Lower lobe of right lung (tissue), 2 donors: ENCODE data around the gene KCNQ5. TPM values are rescaled to one million over a fixed set of nuclear protein-coding genes. Genes with fewer than 3 reads are reported as not detected.

Experiments
- ATAC-seq, 2 donors: fragments of 200-7000 bp; cut with Tn5 transposase; one replicate each; pipeline ENCODE4 v1.9.1; 2020 to 2022; ENCODE audit warnings: mild to moderate bottlenecking in 2 of 2, moderate library complexity in 2 of 2
- DNase-seq: peaks from one replicate; pipeline ENCODE4 v3.0.0-alpha.2; 2020
- H3K27ac ChIP-seq: fragments of 200-600 bp; one replicate; pipeline ENCODE4 v1.8.0; 2022
- H3K27me3 ChIP-seq: fragments of 200-600 bp; one replicate; pipeline ENCODE4 v1.8.0; 2022; ENCODE audit warnings: low read depth
- H3K36me3 ChIP-seq: fragments of 200-600 bp; one replicate; pipeline ENCODE4 v1.8.0; 2022; ENCODE audit warnings: mild to moderate bottlenecking
- H3K4me1 ChIP-seq: fragments of 200-600 bp; one replicate; pipeline ENCODE4 v1.8.0; 2022
- H3K4me3 ChIP-seq: fragments of 200-600 bp; one replicate; pipeline ENCODE4 v1.8.0; 2022; ENCODE audit warnings: mild to moderate bottlenecking
- H3K9me3 ChIP-seq: fragments of 200-600 bp; one replicate; pipeline ENCODE4 v1.8.0; 2022
- intact Hi-C: fragments of 100-400 bp; cut with DNase I; formaldehyde crosslinking; loops from one replicate; pipeline ENCODE4 v1.11.0; 2022
- total RNA-seq: library from RNA; stranded (reverse); fragmentation: NEBNext Ultra II Directional; extraction: Animal tissue kit (Norgen Biotek cat#: 25700); gene quantifications from one replicate; pipeline ENCODE4 v1.2.1, GENCODE V29; 2021
- TF ChIP-seq, protein P1 (sequence below): fragments of 200-600 bp; IDR thresholded peaks from one replicate; pipeline ENCODE4 v1.8.0; 2022; ENCODE audit warnings: antibody characterized with exemption, mild to moderate bottlenecking
- donor health status: DM: no; HTN: yes; CAD: no; lungs with severe emphysema.

Gene KCNQ5
- total RNA-seq, 1 donor from 2014 or later, result 0.35 TPM

DNA sequence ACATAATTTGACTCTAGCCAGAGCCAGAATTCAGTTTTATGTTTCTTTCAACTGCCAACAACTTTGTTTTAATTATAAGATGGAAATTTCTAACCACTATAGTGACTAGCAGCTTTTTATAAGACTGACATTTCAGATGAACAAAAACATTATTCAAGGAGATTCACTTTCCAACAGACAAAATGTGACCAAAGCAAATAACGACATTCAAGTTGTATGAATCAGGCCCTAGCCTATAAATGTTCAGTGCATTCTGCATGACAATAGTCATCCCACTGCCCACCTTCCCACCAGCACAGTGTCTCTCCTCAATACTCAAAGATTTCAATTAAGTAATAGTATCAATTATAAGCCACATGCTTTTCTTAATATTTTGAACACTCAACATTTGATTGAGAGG, 402.7 kb downstream of the KCNQ5 start:
- intact Hi-C loops, result no loop called here
- TF ChIP-seq, protein P1, sequence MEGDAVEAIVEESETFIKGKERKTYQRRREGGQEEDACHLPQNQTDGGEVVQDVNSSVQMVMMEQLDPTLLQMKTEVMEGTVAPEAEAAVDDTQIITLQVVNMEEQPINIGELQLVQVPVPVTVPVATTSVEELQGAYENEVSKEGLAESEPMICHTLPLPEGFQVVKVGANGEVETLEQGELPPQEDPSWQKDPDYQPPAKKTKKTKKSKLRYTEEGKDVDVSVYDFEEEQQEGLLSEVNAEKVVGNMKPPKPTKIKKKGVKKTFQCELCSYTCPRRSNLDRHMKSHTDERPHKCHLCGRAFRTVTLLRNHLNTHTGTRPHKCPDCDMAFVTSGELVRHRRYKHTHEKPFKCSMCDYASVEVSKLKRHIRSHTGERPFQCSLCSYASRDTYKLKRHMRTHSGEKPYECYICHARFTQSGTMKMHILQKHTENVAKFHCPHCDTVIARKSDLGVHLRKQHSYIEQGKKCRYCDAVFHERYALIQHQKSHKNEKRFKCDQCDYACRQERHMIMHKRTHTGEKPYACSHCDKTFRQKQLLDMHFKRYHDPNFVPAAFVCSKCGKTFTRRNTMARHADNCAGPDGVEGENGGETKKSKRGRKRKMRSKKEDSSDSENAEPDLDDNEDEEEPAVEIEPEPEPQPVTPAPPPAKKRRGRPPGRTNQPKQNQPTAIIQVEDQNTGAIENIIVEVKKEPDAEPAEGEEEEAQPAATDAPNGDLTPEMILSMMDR, result no peak
- DNase-seq (no peak), ATAC-seq (no peak)
- H3K27me3 ChIP-seq, result no peaks in the 10 kb centered on the region
- no peak overlapping the region for H3K27ac ChIP-seq
- H3K9me3 ChIP-seq, result no peaks in the 10 kb centered on the region
- H3K4me3 ChIP-seq, result no peak overlapping the region
- H3K4me1 ChIP-seq, result no peaks in the 10 kb centered on the region
- H3K36me3 ChIP-seq, result no peaks in the 10 kb centered on the region

GRCh38 chr6:73027691-73028090, 405.8 kb downstream of the KCNQ5 start:
- ATAC-seq (no peak), DNase-seq (no peak)
- intact Hi-C loops, result no loop called here
- Histone ChIP-seq H3K36me3 (no peaks in the 10 kb centered on the region), H3K9me3 (no peaks in the 10 kb centered on the region), H3K27ac (no peak overlapping the region), H3K27me3 (no peaks in the 10 kb centered on the region), H3K4me3 (no peak overlapping the region), H3K4me1 (no peaks in the 10 kb centered on the region)
- TF ChIP-seq, protein P1, result no peak

DNA sequence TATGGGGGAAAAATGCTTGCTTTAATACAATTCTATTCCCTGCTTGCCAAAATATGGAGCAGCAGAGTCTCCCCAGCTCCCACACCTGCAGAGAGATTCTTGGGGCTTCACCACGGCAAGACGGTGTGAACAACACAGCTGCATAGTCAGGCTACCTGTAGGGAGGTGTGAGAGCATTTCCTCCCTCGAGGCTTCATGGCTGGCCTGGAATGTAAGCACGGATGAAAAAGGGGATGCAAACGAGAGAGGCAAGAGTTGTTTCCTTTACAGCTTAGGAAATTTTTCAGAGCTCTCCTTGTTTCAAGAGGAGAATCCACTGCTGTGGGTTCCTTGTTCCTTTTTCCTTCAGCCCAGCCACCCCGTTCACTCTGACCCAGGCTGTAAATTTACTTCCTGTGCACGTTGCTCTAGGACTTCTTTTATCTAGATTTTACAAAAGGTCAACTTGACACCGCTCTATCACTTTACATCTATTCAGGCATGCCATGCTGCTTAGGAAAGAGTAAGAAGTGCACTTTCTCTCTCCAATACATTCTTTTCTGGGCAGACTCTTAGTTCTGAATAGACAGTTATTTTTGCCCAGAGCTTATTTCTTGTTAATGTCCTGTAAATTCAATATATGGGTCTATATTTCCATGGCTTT, 406.4 kb downstream of the KCNQ5 start:
- H3K4me3 ChIP-seq, result no peak overlapping the region
- no peaks in the 10 kb centered on the region for H3K36me3 ChIP-seq
- no peaks in the 10 kb centered on the region for H3K4me1 ChIP-seq
- no peak overlapping the region for H3K27ac ChIP-seq
- H3K9me3 ChIP-seq, result no peaks in the 10 kb centered on the region
- intact Hi-C loops, result no loop called here
- no peaks in the 10 kb centered on the region for H3K27me3 ChIP-seq
- ATAC-seq, result no peak
- DNase-seq, result no peak
- TF ChIP-seq, protein P1, result no peak

- Histone ChIP-seq H3K27me3 (no peaks in the 10 kb centered on the region), H3K9me3 (no peaks in the 10 kb centered on the region), H3K36me3 (no peaks in the 10 kb centered on the region), H3K4me3 (no peak overlapping the region), H3K4me1 (no peaks in the 10 kb centered on the region), H3K27ac (no peak overlapping the region)
- DNase-seq, result no peak
- ATAC-seq, result no peak
- TF ChIP-seq, protein P1, result no peak
- intact Hi-C loops, result no loop called here
Observed at GRCh38 chr6:73028893-73029450, 407.1 kb downstream of the KCNQ5 start.

DNA sequence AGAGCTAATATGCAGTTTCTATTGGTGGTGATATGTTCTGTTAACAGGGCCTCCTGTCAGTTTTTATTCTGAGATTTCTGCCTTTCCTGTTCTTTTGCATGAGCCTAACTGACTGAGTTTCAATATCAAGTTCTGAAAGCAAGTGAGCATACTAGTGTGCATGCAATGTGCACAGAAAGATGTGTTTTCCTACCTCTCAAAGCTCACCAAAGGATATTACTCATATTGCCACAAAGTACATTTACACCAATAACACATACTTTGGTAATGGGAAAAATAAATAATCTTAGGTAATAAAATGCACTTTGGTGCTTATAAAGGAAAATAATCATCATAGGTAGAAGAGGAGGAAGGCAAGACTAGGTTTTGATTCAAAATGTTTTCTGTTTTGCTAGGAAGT, 408.4 kb downstream of the KCNQ5 start:
- no peak for ATAC-seq
- intact Hi-C loops, result no loop called here
- TF ChIP-seq, protein P1, result no peak

More for the DNA sequence above, 408.4 kb downstream of the KCNQ5 start:
- no peaks in the 10 kb centered on the region for H3K9me3 ChIP-seq
- H3K36me3 ChIP-seq, result no peaks in the 10 kb centered on the region
- no peak overlapping the region for H3K27ac ChIP-seq
- no peak for DNase-seq
- H3K4me3 ChIP-seq, result no peak overlapping the region
- H3K27me3 ChIP-seq, result no peaks in the 10 kb centered on the region
- no peaks in the 10 kb centered on the region for H3K4me1 ChIP-seq
